CD14-positive monocyte (primary cell): ENCODE measurements around the gene PBX3. TPM values are rescaled to one million over a fixed set of nuclear protein-coding genes. Genes with fewer than 3 reads are reported as not detected.

Experiments
- DNase-seq, 3 donors: peaks; one replicate each; pipeline ENCODE4 v3.0.0-alpha.2; 2011 to 2022
- H2AFZ ChIP-seq: 2 replicates; pipeline ENCODE4 v1.6.0; 2012; ENCODE audit warnings: mild to moderate bottlenecking, low read depth, low read length, inconsistent platforms; ENCODE audit not compliant: insufficient read depth, poor library complexity, severe bottlenecking
- H3K27ac ChIP-seq, 2 donors: 1 replicate in 1 of 2; 2 replicates in 1 of 2; pipeline ENCODE4 v1.5.1; 2012 to 2013; ENCODE audit warnings: low read length in 2 of 2, control low read depth in 1 of 2, inconsistent platforms in 1 of 2, low read depth in 1 of 2, mild to moderate bottlenecking in 1 of 2
- H3K27me3 ChIP-seq, 2 donors: one replicate each; pipeline versions ENCODE4 v1.6.0 to v1.6.1; 2011 to 2013; ENCODE audit warnings: low read length in 2 of 2; ENCODE audit not compliant: control insufficient read depth in 2 of 2, insufficient read depth in 2 of 2
- H3K36me3 ChIP-seq, 2 donors: replicated peaks in 1 of 2; 1 replicate in 1 of 2; 2 replicates in 1 of 2; pipeline versions ENCODE4 v1.5.1 to v1.6.1; 2012 to 2013; ENCODE audit warnings: low read length in 2 of 2, control low read depth in 1 of 2, inconsistent platforms in 1 of 2, mild to moderate bottlenecking in 1 of 2; ENCODE audit not compliant: insufficient read depth in 2 of 2, control insufficient read depth in 1 of 2
- H3K4me1 ChIP-seq, 2 donors: 1 replicate in 1 of 2; 2 replicates in 1 of 2; pipeline versions ENCODE4 v1.5.1 to v1.6.1; 2012 to 2013; ENCODE audit warnings: low read length in 2 of 2, control low read depth in 1 of 2, inconsistent platforms in 1 of 2, mild to moderate bottlenecking in 1 of 2, moderate library complexity in 1 of 2; ENCODE audit not compliant: insufficient read depth in 2 of 2, control insufficient read depth in 1 of 2
- H3K4me2 ChIP-seq: replicated peaks from 2 replicates; pipeline ENCODE3; 2012; ENCODE audit warnings: low read length, moderate library complexity, mild to moderate bottlenecking; ENCODE audit not compliant: poor library complexity, severe bottlenecking; ENCODE audit errors: extremely low read depth
- H3K4me3 ChIP-seq, 3 experiments: fragments of 200-600 bp in 1 of 3; sonication (generic) in 1 of 3; replicated peaks in 1 of 3; 1 replicate in 2 of 3; 2 replicates in 1 of 3; pipeline ENCODE4 v1.5.1; 2011 to 2013; ENCODE audit warnings: low read length in 3 of 3, mild to moderate bottlenecking in 3 of 3, control low read depth in 2 of 3, low read depth in 2 of 3, inconsistent platforms in 1 of 3, moderate library complexity in 1 of 3
- H3K79me2 ChIP-seq: 2 replicates; pipeline ENCODE4 v1.6.0; 2012; ENCODE audit warnings: mild to moderate bottlenecking, control low read depth, inconsistent platforms, low read length, moderate library complexity; ENCODE audit not compliant: insufficient read depth
- H3K9ac ChIP-seq: 2 replicates; pipeline ENCODE4 v1.6.0; 2017; ENCODE audit warnings: low read length, mild to moderate bottlenecking; ENCODE audit not compliant: insufficient read depth, poor library complexity, severe bottlenecking
- H3K9me3 ChIP-seq, 2 donors: replicated peaks in 1 of 2; 1 replicate in 1 of 2; 2 replicates in 1 of 2; pipeline versions ENCODE4 v1.5.1 to v1.6.1; 2012 to 2013; ENCODE audit warnings: low read length in 2 of 2, control low read depth in 1 of 2; ENCODE audit not compliant: control insufficient read depth in 1 of 2, insufficient read depth in 1 of 2
- H4K20me1 ChIP-seq: 2 replicates; pipeline ENCODE4 v1.6.0; 2012; ENCODE audit warnings: mild to moderate bottlenecking, low read length, control low read depth, moderate library complexity; ENCODE audit not compliant: insufficient read depth
- H3K27ac Mint-ChIP-seq, 7 donors: one replicate each; pipeline ENCODE4 v1.8.0; 2020; ENCODE audit warnings: mild to moderate bottlenecking in 7 of 7, mixed read lengths in 7 of 7, moderate library complexity in 6 of 7, inconsistent platforms in 2 of 7
- H3K27me3 Mint-ChIP-seq, 3 donors: one replicate each; pipeline ENCODE4 v1.8.0; 2021 to 2022; ENCODE audit warnings: low read depth in 3 of 3, mild to moderate bottlenecking in 3 of 3, mixed read lengths in 3 of 3, moderate library complexity in 3 of 3, inconsistent platforms in 1 of 3
- H3K36me3 Mint-ChIP-seq, 2 donors: one replicate each; pipeline ENCODE4 v1.8.0; 2020; ENCODE audit warnings: mixed read lengths in 2 of 2, inconsistent platforms in 1 of 2, mild to moderate bottlenecking in 1 of 2
- H3K4me1 Mint-ChIP-seq: one replicate; pipeline ENCODE4 v1.8.0; 2020; ENCODE audit warnings: mild to moderate bottlenecking, mixed read lengths
- H3K4me3 Mint-ChIP-seq, 2 donors: one replicate each; pipeline ENCODE4 v1.8.0; 2020; ENCODE audit warnings: mild to moderate bottlenecking in 2 of 2, mixed read lengths in 2 of 2, moderate library complexity in 1 of 2
- H3K9me3 Mint-ChIP-seq, 7 donors: one replicate each; pipeline ENCODE4 v1.8.0; 2020 to 2022; ENCODE audit warnings: mixed read lengths in 7 of 7, mild to moderate bottlenecking in 6 of 7, moderate library complexity in 6 of 7, inconsistent platforms in 2 of 7
- CTCF ChIP-seq: fragments of 200-600 bp; IDR thresholded peaks from one replicate; pipeline ENCODE4 v1.8.0; 2022; ENCODE audit warnings: antibody characterized with exemption, mild to moderate bottlenecking
- WGBS: methylation state at CpG from one replicate; pipeline ENCODE4 v1.1.5; 2013; ENCODE audit warnings: missing lambda C conversion rate; ENCODE audit not compliant: insufficient coverage; 5-methylcytosine and 5-hydroxymethylcytosine counted together
- intact Hi-C, 2 donors: fragments of 100-400 bp; cut with micrococcal nuclease; formaldehyde crosslinking; loops; one replicate each; pipeline versions ENCODE4 v1.15.0 to v1.15.1; 2023
- polyA plus RNA-seq, 3 donors: library from polyadenylated mRNA; depleted of rRNA in 1 of 3; unstranded in 2 of 3; stranded (reverse) in 1 of 3; fragments of 300-500 nt in 2 of 3; fragments of >200 nt in 1 of 3; fragmentation: Illumina TruSeq in 2 of 3; gene quantifications; 1 replicate in 2 of 3; 2 replicates in 1 of 3; pipeline ENCODE4 v1.2.3, GENCODE V29; 2012 to 2021

The PBX3 gene
- polyA plus RNA-seq, 3 donors, result 6.6 to 22.7 (median 7.1) TPM

- Histone ChIP-seq H4K20me1 (no peaks in the 10 kb centered on the region), H3K9ac (no peak overlapping the region), H3K27ac (no peak overlapping the region), H3K4me2 (no peak overlapping the region), H3K79me2 (no peaks in the 10 kb centered on the region), H3K4me1 (no peaks in the 10 kb centered on the region), H3K4me3 (no peak overlapping the region), H3K27me3 (no peaks in the 10 kb centered on the region), H3K36me3 (no peaks in the 10 kb centered on the region), H2AFZ (no peak overlapping the region), H3K9me3 (peaks cover 0 to 4% of the 10 kb centered on the region in 2 donors)
- H3K27ac Mint-ChIP-seq, result peak overlapping the region in 1 of 7 donors; percentile 32
- H3K36me3 Mint-ChIP-seq, result no peaks in the 10 kb centered on the region
- peaks cover 2 to 12% (median 10%) of the 10 kb centered on the region in 3 donors for H3K27me3 Mint-ChIP-seq
- intact Hi-C loops, result no loop called here
- H3K9me3 Mint-ChIP-seq, result peaks cover 0 to 5% (median 1%) of the 10 kb centered on the region in 7 donors
- DNase-seq, result no peak
- no peak for TF ChIP-seq CTCF
- WGBS, result 87% methylated on average over 18 of the region's 24 CpGs
- no peak overlapping the region for H3K4me3 Mint-ChIP-seq
- H3K4me1 Mint-ChIP-seq, result peaks cover 5% of the 10 kb centered on the region
Observed at GRCh38 chr9:126001581-126002225, 254.5 kb downstream of the PBX3 start.

- Mint-ChIP-seq H3K36me3 (no peaks in the 10 kb centered on the region), H3K4me1 (peaks cover 5% of the 10 kb centered on the region), H3K4me3 (no peak overlapping the region), H3K9me3 (peaks cover 0 to 11% (median 6%) of the 10 kb centered on the region in 7 donors), H3K27ac (no peak overlapping the region), H3K27me3 (peaks cover 2 to 12% (median 10%) of the 10 kb centered on the region in 3 donors)
- no peaks in the 10 kb centered on the region for H4K20me1 ChIP-seq
- no peak overlapping the region for H3K9ac ChIP-seq
- H3K9me3 ChIP-seq, result peaks cover 0 to 12% of the 10 kb centered on the region in 2 donors
- no peak for TF ChIP-seq CTCF
- H3K4me2 ChIP-seq, result no peak overlapping the region
- WGBS, result 92% methylated on average over 17 of the region's 21 CpGs
- no peaks in the 10 kb centered on the region for H3K36me3 ChIP-seq
- no peak for DNase-seq
- no peak overlapping the region for H2AFZ ChIP-seq
- H3K27me3 ChIP-seq, result no peaks in the 10 kb centered on the region
- H3K4me1 ChIP-seq, result no peaks in the 10 kb centered on the region
- no peak overlapping the region for H3K27ac ChIP-seq
- intact Hi-C loops, result no loop called here
- no peaks in the 10 kb centered on the region for H3K79me2 ChIP-seq
- no peak overlapping the region for H3K4me3 ChIP-seq
Observed at GRCh38 chr9:126002476-126003350, 255.5 kb downstream of the PBX3 start.
